Activated T-helper 1 cell treated with Interleukin-2 at 50 U/mL for 16 hours (primary cell): ENCODE measurements around the gene STAC2.
A peak's percentile ranks its signal among the peaks of the same experiment; 100 is the strongest.

ENCODE experiments used
- DNase-seq: peaks from one replicate; pipeline ENCODE4 v3.0.0-alpha.2; 2020; ENCODE audit warnings: low read depth

Gene STAC2

DNA sequence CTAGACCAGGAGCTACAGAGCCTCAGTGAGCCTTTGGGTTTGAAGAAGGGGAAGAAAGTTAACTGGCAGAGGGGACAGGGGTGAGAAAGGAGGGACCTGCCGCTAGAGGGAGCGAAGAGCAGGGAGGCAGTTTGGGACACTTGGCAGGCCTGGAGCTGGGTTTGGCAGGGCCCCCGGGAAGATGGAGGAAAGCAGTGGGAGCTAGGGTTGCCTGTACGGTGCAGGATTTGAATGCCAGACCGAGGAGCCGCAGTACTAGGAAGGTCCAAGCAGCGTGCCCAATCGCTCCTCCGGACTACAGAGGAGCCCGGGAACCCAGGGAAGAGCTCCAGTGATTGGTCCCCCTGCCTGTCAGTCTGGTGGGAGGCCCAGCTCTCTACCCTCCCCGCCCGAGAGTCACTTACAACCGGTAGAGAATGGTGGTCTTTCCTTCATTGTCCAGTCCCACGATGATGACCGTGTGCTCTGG is 61.0 kb downstream of the STAC2 start:
- peak; percentile 52 for DNase-seq

GRCh38 chr17:39161962-39162361 is 63.8 kb downstream of the STAC2 start:
- DNase-seq, result no peak
